Endothelial cell (in vitro differentiated cells): Measurements from ENCODE around the gene AQP5. TPM values are rescaled to one million over a fixed set of nuclear protein-coding genes. Genes with fewer than 3 reads are reported as not detected.

ENCODE experiments used
- DNase-seq: peaks from one replicate; pipeline ENCODE4 v3.0.0; 2021; ENCODE audit warnings: low spot score
- H3K27ac Mint-ChIP-seq: one replicate; pipeline ENCODE4 v1.8.0; 2021; ENCODE audit warnings: mixed read lengths, inconsistent platforms; ENCODE audit not compliant: unreplicated experiment
- H3K27me3 Mint-ChIP-seq: one replicate; pipeline ENCODE4 v1.8.0; 2021; ENCODE audit warnings: mild to moderate bottlenecking, moderate library complexity, mixed read lengths, inconsistent platforms; ENCODE audit not compliant: unreplicated experiment
- H3K36me3 Mint-ChIP-seq: one replicate; pipeline ENCODE4 v1.8.0; 2021; ENCODE audit warnings: mild to moderate bottlenecking, low read depth, mixed read lengths, inconsistent platforms; ENCODE audit not compliant: unreplicated experiment
- H3K4me1 Mint-ChIP-seq: one replicate; pipeline ENCODE4 v1.8.0; 2021; ENCODE audit warnings: mild to moderate bottlenecking, mixed read lengths, inconsistent platforms; ENCODE audit not compliant: unreplicated experiment
- H3K4me3 Mint-ChIP-seq: one replicate; pipeline ENCODE4 v1.8.0; 2021; ENCODE audit warnings: mild to moderate bottlenecking, mixed read lengths, inconsistent platforms; ENCODE audit not compliant: unreplicated experiment
- H3K9me3 Mint-ChIP-seq: one replicate; pipeline ENCODE4 v1.8.0; 2021; ENCODE audit warnings: mixed read lengths, inconsistent platforms; ENCODE audit not compliant: unreplicated experiment
- total RNA-seq: library from RNA; stranded (reverse); fragmentation: NEBNext Ultra II Directional; extraction: Animal tissue kit (Norgen Biotek cat#: 25700); gene quantifications from one replicate; pipeline ENCODE4 v1.2.1, GENCODE V29; 2021; ENCODE audit not compliant: unreplicated experiment
- TF ChIP-seq, protein P1 (sequence below): fragments of 200-600 bp; sonication (generic); IDR thresholded peaks from one replicate; pipeline ENCODE4 v1.5.0; 2021; ENCODE audit warnings: antibody characterized with exemption; ENCODE audit not compliant: unreplicated experiment

AQP5 gene
- total RNA-seq, 1 donor from 2014 or later = 0.26 TPM

DNA sequence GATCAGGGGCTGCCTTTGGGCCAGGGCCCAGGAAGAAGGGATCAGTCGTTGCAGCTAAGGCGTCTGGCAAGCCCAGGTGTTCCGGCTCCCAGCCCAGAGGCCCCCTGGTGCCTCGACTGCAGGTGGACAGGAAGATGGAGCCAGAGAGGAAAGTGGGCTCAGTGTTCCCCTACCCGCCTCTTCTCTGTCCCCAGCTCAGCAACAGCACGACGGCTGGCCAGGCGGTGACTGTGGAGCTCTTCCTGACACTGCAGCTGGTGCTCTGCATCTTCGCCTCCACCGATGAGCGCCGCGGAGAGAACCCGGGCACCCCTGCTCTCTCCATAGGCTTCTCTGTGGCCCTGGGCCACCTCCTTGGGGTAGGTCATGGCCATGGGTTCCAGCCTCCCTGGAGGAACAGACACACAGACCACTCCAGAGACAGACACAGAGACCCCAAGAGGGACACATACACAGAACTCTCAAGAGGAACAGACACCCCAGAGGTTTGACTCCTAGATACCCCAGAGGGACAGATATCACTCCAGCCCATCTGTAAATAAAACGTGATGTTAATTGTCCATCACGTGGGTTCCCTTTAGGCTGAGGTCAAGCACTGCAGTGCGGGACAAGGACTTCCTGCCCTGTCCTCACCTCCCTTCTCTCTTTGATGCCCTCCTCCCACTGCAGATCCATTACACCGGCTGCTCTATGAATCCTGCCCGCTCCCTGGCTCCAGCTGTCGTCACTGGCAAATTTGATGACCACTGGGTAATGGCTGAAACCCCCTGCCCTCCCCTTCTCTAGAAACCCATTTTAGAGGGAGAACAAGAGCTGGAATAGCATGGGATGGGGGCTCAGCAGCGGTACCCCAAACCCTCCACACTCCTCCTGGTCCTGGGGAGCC lies 7.5 kb upstream of the AQP5 start:
- Mint-ChIP-seq H3K27me3 (peaks cover 16% of the 10 kb centered on the region), H3K9me3 (no peaks in the 10 kb centered on the region), H3K4me1 (peaks cover 15% of the 10 kb centered on the region), H3K4me3 (no peak overlapping the region), H3K36me3 (no peaks in the 10 kb centered on the region), H3K27ac (no peak overlapping the region)
- DNase-seq = no peak
- TF ChIP-seq, protein P1, sequence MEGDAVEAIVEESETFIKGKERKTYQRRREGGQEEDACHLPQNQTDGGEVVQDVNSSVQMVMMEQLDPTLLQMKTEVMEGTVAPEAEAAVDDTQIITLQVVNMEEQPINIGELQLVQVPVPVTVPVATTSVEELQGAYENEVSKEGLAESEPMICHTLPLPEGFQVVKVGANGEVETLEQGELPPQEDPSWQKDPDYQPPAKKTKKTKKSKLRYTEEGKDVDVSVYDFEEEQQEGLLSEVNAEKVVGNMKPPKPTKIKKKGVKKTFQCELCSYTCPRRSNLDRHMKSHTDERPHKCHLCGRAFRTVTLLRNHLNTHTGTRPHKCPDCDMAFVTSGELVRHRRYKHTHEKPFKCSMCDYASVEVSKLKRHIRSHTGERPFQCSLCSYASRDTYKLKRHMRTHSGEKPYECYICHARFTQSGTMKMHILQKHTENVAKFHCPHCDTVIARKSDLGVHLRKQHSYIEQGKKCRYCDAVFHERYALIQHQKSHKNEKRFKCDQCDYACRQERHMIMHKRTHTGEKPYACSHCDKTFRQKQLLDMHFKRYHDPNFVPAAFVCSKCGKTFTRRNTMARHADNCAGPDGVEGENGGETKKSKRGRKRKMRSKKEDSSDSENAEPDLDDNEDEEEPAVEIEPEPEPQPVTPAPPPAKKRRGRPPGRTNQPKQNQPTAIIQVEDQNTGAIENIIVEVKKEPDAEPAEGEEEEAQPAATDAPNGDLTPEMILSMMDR = no peak

DNA sequence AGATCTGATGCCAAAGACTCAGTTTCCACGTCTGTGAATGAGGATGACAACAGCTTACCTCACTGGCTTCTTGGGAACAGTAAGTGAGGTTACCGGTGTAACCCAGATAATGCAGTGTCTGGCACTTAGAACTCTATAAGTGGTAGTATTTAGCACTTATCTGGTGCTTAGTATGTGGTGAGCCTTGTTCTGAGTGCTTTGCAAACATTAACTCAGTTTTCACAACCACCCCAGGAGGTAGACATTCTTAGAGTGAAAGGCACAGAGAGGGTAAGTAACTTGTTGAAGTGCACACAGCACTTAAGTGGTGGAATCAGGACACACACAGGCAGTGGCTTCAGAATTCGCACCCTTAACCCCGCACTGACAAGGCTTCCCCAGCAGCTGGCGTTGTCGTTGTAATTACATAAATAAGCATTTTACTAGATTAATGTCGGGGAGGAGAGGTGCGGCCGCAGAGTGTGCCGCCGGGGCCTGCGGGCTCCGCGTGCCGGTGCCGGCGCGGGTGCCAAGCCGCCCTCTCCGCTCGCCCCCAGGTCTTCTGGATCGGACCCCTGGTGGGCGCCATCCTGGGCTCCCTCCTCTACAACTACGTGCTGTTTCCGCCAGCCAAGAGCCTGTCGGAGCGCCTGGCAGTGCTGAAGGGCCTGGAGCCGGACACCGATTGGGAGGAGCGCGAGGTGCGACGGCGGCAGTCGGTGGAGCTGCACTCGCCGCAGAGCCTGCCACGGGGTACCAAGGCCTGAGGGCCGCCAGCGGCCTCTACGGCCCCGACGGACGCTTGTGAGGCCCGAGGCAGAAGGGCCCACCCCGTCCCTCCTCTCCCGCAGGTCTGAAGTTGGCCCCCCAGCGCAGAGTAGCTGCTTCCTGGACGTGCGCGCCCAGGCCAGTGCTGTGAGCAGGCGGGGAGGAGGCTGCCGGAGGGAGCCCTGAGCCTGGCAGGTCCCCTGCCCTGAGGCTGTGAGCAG lies 6.5 kb upstream of the AQP5 start:
- Mint-ChIP-seq H3K4me1 (peaks cover 23% of the 10 kb centered on the region), H3K27me3 (peaks cover 17% of the 10 kb centered on the region), H3K36me3 (peaks cover under 1% of the 10 kb centered on the region), H3K9me3 (no peaks in the 10 kb centered on the region), H3K4me3 (no peak overlapping the region), H3K27ac (no peak overlapping the region)
- TF ChIP-seq, protein P1 = no peak
- no peak for DNase-seq

DNA sequence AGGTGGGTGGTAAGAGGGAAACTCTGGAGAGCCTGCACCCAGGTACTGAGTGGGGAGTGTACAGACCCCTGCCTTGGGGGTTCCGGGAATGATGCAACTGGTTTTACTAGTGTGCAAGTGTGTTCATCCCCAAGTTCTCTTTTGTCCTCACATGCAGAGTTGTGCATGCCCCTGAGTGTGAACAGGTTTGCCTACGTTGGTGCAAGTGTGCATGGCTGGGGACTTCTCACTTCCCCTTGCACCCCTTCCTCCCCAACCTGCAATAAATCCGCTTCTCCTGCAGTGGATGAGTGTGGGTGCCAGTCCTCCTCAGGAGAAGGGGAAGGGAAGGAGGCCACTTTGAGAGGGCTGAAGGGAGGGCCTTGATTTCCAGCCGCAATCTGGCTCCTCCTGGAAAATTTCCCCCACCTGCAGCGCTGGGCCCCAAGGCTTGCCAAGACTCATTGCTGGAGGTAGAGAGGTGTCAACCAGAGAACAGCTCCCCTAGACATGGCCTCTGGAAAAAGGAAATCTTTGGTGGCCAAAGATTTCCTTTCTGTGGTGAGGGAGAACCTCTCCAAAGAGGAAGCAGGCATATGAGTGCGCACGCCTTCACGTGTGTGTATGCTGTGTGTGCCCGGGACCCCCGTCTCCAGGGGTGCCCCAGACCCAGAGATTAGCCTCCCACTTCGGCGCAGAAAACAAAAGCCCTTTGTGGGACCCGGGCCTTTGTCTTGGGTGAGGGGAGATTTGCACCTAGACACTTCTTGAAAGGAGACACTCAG lies 5.6 kb upstream of the AQP5 start:
- H3K4me1 Mint-ChIP-seq = peaks cover 28% of the 10 kb centered on the region
- no peaks in the 10 kb centered on the region for H3K9me3 Mint-ChIP-seq
- TF ChIP-seq, protein P1 = no peak
- H3K4me3 Mint-ChIP-seq = no peak overlapping the region
- peaks cover 7% of the 10 kb centered on the region for H3K36me3 Mint-ChIP-seq
- H3K27ac Mint-ChIP-seq = no peak overlapping the region
- H3K27me3 Mint-ChIP-seq = peaks cover 22% of the 10 kb centered on the region
- no peak for DNase-seq

DNA sequence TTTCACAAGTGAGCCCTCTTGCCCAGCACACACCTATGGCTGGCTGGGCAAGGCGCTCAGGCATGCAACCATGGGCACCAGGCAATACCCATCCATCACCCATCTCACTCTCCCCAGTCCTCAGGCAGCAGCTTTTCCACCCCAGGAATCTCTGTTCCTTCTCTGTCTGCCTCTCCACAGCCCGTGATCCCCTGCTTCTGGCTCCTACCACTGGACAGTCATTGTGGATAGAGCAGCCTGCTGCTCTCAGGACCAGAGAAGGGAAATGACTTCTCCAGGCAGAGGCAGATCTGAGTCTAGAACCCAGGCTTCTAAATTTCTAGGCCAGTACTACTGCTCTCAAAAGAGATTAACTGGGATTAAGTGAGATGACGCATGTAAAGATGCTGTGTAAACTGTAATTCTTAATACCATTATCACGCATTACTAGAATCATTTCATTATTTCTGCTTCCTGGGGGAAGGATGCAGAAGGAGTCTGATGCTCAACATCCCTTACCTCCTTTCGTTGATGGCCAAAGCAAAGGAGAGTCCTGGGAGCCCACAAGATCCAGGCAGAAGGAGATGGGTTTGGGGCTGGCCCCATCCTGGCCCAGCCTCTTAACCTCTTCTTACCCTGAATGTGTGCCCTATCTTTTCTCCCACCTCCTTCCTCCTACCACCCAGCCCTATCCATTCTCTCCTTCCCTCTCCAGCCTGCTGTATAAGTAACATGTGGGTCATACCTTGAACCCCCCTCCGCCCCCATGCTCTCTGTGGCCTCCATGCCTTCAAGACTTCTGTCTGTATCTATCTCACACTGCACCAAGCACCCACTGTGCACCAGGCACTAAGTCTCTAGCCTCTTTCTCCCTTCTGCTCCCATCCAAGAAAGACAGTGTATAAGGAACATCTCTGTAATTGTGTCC lies 4.8 kb upstream of the AQP5 start:
- TF ChIP-seq, protein P1 = no peak
- peaks cover 7% of the 10 kb centered on the region for H3K36me3 Mint-ChIP-seq
- peak overlapping the region; percentile 5 for H3K27ac Mint-ChIP-seq
- H3K4me1 Mint-ChIP-seq = peaks cover 28% of the 10 kb centered on the region
- H3K9me3 Mint-ChIP-seq = no peaks in the 10 kb centered on the region
- DNase-seq = no peak
- H3K4me3 Mint-ChIP-seq = no peak overlapping the region
- H3K27me3 Mint-ChIP-seq = peaks cover 17% of the 10 kb centered on the region
